Testis (tissue), 2 donors: ENCODE measurements around the gene NCEH1.

Experiments used
- POLR2A ChIP-seq: fragments of 450-650 bp; IDR thresholded peaks from one replicate; pipeline ENCODE4 v1.6.1; 2017; ENCODE audit warnings: antibody characterized with exemption, mild to moderate bottlenecking, moderate library complexity
- TF ChIP-seq, protein P1 (sequence below), 3 experiments: fragments of 450-650 bp in 2 of 3; fragments of 200-600 bp in 1 of 3; sonication (generic) in 1 of 3; IDR thresholded peaks; one replicate each; pipeline ENCODE4 v1.5.1; 2016 to 2019; ENCODE audit warnings: antibody characterized with exemption in 3 of 3, mild to moderate bottlenecking in 2 of 3, moderate library complexity in 1 of 3

DNA sequence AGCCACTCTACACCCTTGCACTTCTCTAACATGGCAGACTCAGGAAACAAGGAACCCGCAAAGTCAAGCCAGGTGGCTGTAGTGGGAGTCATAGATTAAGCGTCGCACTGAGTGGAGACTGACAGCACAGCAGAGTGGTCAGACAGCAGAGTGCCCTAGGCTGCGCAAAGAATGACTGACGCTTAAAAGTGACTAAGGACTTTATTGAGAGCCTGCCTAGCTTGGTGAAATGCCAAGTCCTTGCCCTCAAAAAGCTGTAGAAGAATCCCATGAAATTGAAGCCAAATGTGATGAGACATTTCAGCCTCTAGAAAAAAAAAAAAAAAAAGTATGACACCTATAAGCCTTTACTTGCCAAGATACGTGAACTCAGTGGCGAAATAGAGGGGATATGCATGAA is 30.2 kb downstream of the NCEH1 start:
- TF ChIP-seq, protein P1, sequence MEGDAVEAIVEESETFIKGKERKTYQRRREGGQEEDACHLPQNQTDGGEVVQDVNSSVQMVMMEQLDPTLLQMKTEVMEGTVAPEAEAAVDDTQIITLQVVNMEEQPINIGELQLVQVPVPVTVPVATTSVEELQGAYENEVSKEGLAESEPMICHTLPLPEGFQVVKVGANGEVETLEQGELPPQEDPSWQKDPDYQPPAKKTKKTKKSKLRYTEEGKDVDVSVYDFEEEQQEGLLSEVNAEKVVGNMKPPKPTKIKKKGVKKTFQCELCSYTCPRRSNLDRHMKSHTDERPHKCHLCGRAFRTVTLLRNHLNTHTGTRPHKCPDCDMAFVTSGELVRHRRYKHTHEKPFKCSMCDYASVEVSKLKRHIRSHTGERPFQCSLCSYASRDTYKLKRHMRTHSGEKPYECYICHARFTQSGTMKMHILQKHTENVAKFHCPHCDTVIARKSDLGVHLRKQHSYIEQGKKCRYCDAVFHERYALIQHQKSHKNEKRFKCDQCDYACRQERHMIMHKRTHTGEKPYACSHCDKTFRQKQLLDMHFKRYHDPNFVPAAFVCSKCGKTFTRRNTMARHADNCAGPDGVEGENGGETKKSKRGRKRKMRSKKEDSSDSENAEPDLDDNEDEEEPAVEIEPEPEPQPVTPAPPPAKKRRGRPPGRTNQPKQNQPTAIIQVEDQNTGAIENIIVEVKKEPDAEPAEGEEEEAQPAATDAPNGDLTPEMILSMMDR (IDR thresholded peaks at IDR 0.05) = no peak
- no peak for TF ChIP-seq POLR2A
